GM12878 (cell line): ENCODE measurements around the gene KRTAP13-1. TPM values are rescaled to one million over a fixed set of nuclear protein-coding genes. Genes with fewer than 3 reads are reported as not detected.

Experiments
- ATAC-seq: fragments of 200-7000 bp; cut with Tn5 transposase; 3 replicates; pipeline ENCODE4 v1.9.1; 2020; ENCODE audit warnings: mild to moderate bottlenecking, moderate library complexity
- BruUV-seq: library from RNA; stranded (reverse); fragments of 400-500 nt; replicated peaks from 2 replicates; lab custom pipeline; 2021; lab: Mats Ljungman, UMichigan
- CTCF ChIA-PET: fragments of 300-600 bp; sonication (Branson Sonifier 250); formaldehyde crosslinking; extraction: SDS; loops from one replicate; lab custom pipeline; 2021; ENCODE audit warnings: inconsistent platforms; lab: Yijun Ruan, JAX
- POLR2A ChIA-PET: fragments of 350-600 bp; formaldehyde crosslinking; extraction: SDS; loops from one replicate; lab custom pipeline; 2021; ENCODE audit warnings: inconsistent platforms; lab: Charles Lee
- RAD21 ChIA-PET: fragments of 300-600 bp; sonication (Branson Sonifier 250); formaldehyde crosslinking; loops from one replicate; lab custom pipeline; 2023; ENCODE audit warnings: antibody characterized with exemption; ENCODE audit not compliant: unreplicated experiment; lab: Charles Lee
- SMC1A ChIA-PET: fragments of 300-600 bp; sonication (Branson Sonifier 250); formaldehyde crosslinking; loops from one replicate; lab custom pipeline; 2023; ENCODE audit not compliant: unreplicated experiment, uncharacterized antibody; lab: Charles Lee
- DNase-seq: peaks from one replicate; pipeline ENCODE4 v3.0.0-alpha.2; 2011; ENCODE audit warnings: low read depth, low spot score
- FAIRE-seq: peaks from 3 replicates; lab custom pipeline; 2011; peaks lifted over from hg19 to GRCh38; lab: Jason Lieb, UNC
- H2AFZ ChIP-seq: 2 replicates; pipeline ENCODE4 v1.6.0; 2011; ENCODE audit warnings: low read depth, low read length, control low read depth; ENCODE audit not compliant: control insufficient read depth
- H3K27ac ChIP-seq: 2 replicates; pipeline ENCODE4 v1.5.1; 2011; ENCODE audit warnings: control low read depth; ENCODE audit not compliant: control insufficient read depth, insufficient read depth
- H3K27me3 ChIP-seq, 2 experiments: replicated peaks in 1 of 2; 2 replicates each; pipeline versions ENCODE4 v1.6.0 to v1.6.1; 2011; ENCODE audit warnings: low read length in 1 of 2; ENCODE audit not compliant: control insufficient read depth in 2 of 2, insufficient read depth in 2 of 2
- H3K36me3 ChIP-seq, 2 experiments: 2 replicates each; pipeline ENCODE4 v1.5.1; 2011; ENCODE audit warnings: low read length in 1 of 2; ENCODE audit not compliant: control insufficient read depth in 2 of 2, insufficient read depth in 2 of 2
- H3K4me1 ChIP-seq: 2 replicates; pipeline ENCODE4 v1.6.1; 2011; ENCODE audit warnings: mild to moderate bottlenecking, low read length, moderate library complexity, mixed read lengths; ENCODE audit not compliant: control insufficient read depth, insufficient read depth
- H3K4me2 ChIP-seq: 2 replicates; pipeline ENCODE4 v1.6.0; 2011; ENCODE audit warnings: control low read depth; ENCODE audit not compliant: control insufficient read depth, insufficient read depth
- H3K4me3 ChIP-seq: fragments of 200-600 bp; sonication (generic); 2 replicates; pipeline ENCODE4 v1.5.1; 2016
- H3K79me2 ChIP-seq: 2 replicates; pipeline ENCODE4 v1.6.0; 2011; ENCODE audit warnings: low read length; ENCODE audit not compliant: control insufficient read depth, insufficient read depth
- H3K9ac ChIP-seq: 2 replicates; pipeline ENCODE4 v1.8.0; 2011; ENCODE audit warnings: low read length, control low read depth, mixed read lengths; ENCODE audit not compliant: control insufficient read depth, insufficient read depth
- H3K9me3 ChIP-seq: replicated peaks from 3 replicates; pipeline ENCODE4 v1.5.1; 2011; ENCODE audit warnings: mild to moderate bottlenecking, low read length; ENCODE audit not compliant: control insufficient read depth, insufficient read depth
- H4K20me1 ChIP-seq: 2 replicates; pipeline ENCODE4 v1.6.0; 2011; ENCODE audit not compliant: control insufficient read depth, insufficient read depth
- BHLHE40 ChIP-seq, 2 experiments: fragments of 450-650 bp in 1 of 2; IDR thresholded peaks; 2 replicates each; pipeline ENCODE4 v1.6.1; 2011 to 2017; ENCODE audit warnings: low read depth in 2 of 2, borderline replicate concordance in 1 of 2, improper control_type of control experiment in 1 of 2, low read length in 1 of 2, mild to moderate bottlenecking in 1 of 2
- CTCF ChIP-seq, 3 experiments: IDR thresholded peaks in 2 of 3; conservative IDR thresholded peaks in 1 of 3; 2 replicates each; pipeline ENCODE4 v1.5.1; 2011; ENCODE audit warnings: low read depth in 3 of 3, low read length in 3 of 3, mild to moderate bottlenecking in 3 of 3, control low read depth in 2 of 3, moderate library complexity in 2 of 3, inconsistent platforms in 1 of 3, mixed read lengths in 1 of 3; ENCODE audit not compliant: control insufficient read depth in 2 of 3, insufficient read depth in 1 of 3; ENCODE audit errors: extremely low read depth in 1 of 3
- NFYB ChIP-seq: IDR thresholded peaks from 2 replicates; pipeline ENCODE4 v1.6.1; 2011; ENCODE audit warnings: low read depth, mild to moderate bottlenecking, low read length, improper control_type of control experiment, moderate library complexity; ENCODE audit not compliant: insufficient read depth
- WGBS: methylation state at CpG from one replicate; pipeline ENCODE4 v1.1.6; 2016; ENCODE audit warnings: low lambda C conversion rate; ENCODE audit not compliant: insufficient replicate concordance, insufficient coverage; ENCODE audit errors: missing lambda C conversion rate; 5-methylcytosine and 5-hydroxymethylcytosine counted together
- in situ Hi-C: fragments of 300-500 bp; cut with MboI; formaldehyde crosslinking; loops from 9 replicates; pipeline ENCODE4 v1.14.3; 2018; ENCODE audit warnings: mixed read lengths
- intact Hi-C: fragments of 100-400 bp; cut with micrococcal nuclease; formaldehyde crosslinking; loops from one replicate; pipeline ENCODE4 v1.14.2; 2022; ENCODE audit not compliant: unreplicated experiment
- polyA plus RNA-seq, 11 experiments: library from polyadenylated mRNA; depleted of rRNA in 4 of 11; unstranded in 6 of 11; stranded (reverse) in 5 of 11; fragments of >200 nt; fragmentation: Nextera tagmentation in 4 of 11; fragmentation: Illumina TruSeq in 1 of 11; extraction: Ambion mirVana in 4 of 11; extraction: Trizol in 1 of 11; gene quantifications; 1 replicate in 1 of 11; 2 replicates in 10 of 11; pipeline versions ENCODE4 v1.2.1 to v1.2.3, GENCODE V29; 2011 to 2016; ENCODE audit warnings: inconsistent platforms in 2 of 11, missing spikeins in 2 of 11, low read depth in 1 of 11
- total RNA-seq, 4 experiments: library from RNA; depleted of rRNA in 3 of 4; stranded (reverse); fragments of >200 nt in 3 of 4; fragmentation: Illumina TruSeq in 1 of 4; extraction: Trizol in 1 of 4; gene quantifications; 2 replicates each; pipeline versions ENCODE4 v1.2.1 to v1.2.3, GENCODE V29; 2013 to 2021

Gene KRTAP13-1
- total and polyA plus RNA-seq, 10 of the 15 experiments (the other 5 are each of a cell fraction or from before 2014, with no cell fraction given), result not detected

- no peak overlapping the region for H3K9ac ChIP-seq
- FAIRE-seq (no peak), ATAC-seq (peak; percentile 72), DNase-seq (no peak)
- ChIA-PET RAD21 (interaction anchor here (0.8 kb wide), 1 partner anchor 297 kb away, joined by 3 read pairs; no protein-coding TSS in a partner anchor), CTCF (interaction anchor here (0.6 to 1.5 kb wide), 6 partner anchors 13 to 584 kb away, joined by 3 to 6 read pairs (median 3); no protein-coding TSS in a partner anchor), POLR2A (no interaction called here), SMC1A (interaction anchor here (2.3 kb wide), 1 partner anchor 93 kb away, joined by 5 read pairs; no protein-coding TSS in a partner anchor)
- no peak overlapping the region for H3K27ac ChIP-seq
- H3K4me2 ChIP-seq, result no peak overlapping the region
- no peaks in the 10 kb centered on the region for H3K36me3 ChIP-seq
- 33% methylated on average over 10 of the region's 10 CpGs for WGBS
- intact Hi-C loops, result loop anchor here (5.0 to 10.0 kb wide), 2 partner anchors 92 to 651 kb away; no protein-coding TSS in a partner anchor
- H3K27me3 ChIP-seq, result no peaks in the 10 kb centered on the region
- no peaks in the 10 kb centered on the region for H4K20me1 ChIP-seq
- no peaks in the 10 kb centered on the region for H3K4me1 ChIP-seq
- no peak overlapping the region for H2AFZ ChIP-seq
- no peaks in the 10 kb centered on the region for H3K9me3 ChIP-seq
- no peaks in the 10 kb centered on the region for H3K79me2 ChIP-seq
- in situ Hi-C loops, result no loop called here
- TF ChIP-seq NFYB (no peak), BHLHE40 (IDR thresholded peaks at IDR 0.05; ENCODE audit: borderline replicate concordance in 1 of 2, low read depth in 2 of 2, low read length in 1 of 2) (peak in 1 of 2 experiments; percentile 46; a peak in 1 of 4 replicates), CTCF (IDR thresholded peaks at IDR 0.05 in 2 of 3, conservative IDR thresholded peaks at IDR 0.05 in 1 of 3; ENCODE audit: control insufficient read depth in 2 of 3, extremely low read depth in 1 of 3, insufficient read depth in 1 of 3, low read depth in 3 of 3, low read length in 3 of 3) (peak; percentile 36 to 41 (median 41); a peak in 5 of 6 replicates)
- H3K4me3 ChIP-seq, result no peak overlapping the region
- BruUV-seq, result no TSS peak
These were observed 38.3 kb downstream of the KRTAP13-1 start for GRCh38 chr21:30434033-30434631.
